GM21515 (cell line): ENCODE results near the gene EIF3D.

Source experiments
- ATAC-seq: cut with Tn5 transposase; IDR thresholded peaks from one replicate; pipeline ENCODE4 v1.9.1; 2021; ENCODE audit not compliant: unreplicated experiment

EIF3D gene

GRCh38 chr22:36528795-36529751, at the start of gene EIF3D:
Gene EIF3D, minus strand, starts transcription at chr22:36529166. Its CDS starts 3,045 bp downstream, at chr22:36526121.
- peak; percentile 90 for ATAC-seq

- no peak for ATAC-seq
Measured at GRCh38 chr22:36578619-36579018, 49.7 kb upstream of the EIF3D start.

DNA sequence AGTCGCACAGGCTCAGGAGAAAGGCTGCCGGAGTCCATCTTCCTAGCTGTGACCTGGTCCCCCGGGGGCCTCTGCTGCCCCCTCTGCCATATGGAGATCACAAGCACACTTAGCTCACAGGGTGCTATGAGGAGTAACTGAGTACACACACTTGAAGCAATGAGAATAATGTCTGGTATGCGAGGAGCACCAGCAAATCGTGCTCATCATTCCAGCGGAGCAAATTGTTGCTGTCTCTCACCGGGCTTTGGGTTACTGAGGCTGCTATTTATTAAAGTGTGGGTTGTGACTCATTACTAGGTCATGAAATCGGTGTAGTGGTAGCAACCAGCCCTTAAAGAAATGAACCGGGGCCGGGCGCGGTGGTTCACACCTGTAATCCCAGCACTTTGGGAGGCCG, 48.1 kb upstream of the EIF3D start:
- no peak for ATAC-seq

DNA sequence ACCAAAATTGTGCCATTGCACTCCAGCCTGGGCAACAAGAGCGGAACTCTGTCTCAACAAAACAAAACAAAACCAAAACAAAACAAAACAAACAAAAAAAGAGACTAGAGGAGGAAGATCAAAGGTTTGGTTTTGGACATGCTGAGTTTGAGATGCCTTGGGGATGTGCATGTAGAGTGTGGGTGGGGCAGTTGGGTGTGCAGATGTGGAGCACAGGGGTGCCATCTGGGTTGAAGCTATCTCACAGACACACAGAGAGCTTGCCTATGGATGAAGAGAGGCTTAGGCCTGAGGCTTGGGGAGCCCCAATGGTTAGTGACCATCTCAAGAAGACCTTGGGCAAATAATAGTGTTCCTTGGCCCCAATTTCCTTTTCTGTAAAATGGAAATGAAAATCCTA, 45.8 kb upstream of the EIF3D start:
- no peak for ATAC-seq

GRCh38 chr22:36573815-36574363, 44.9 kb upstream of the EIF3D start:
- no peak for ATAC-seq

GRCh38 chr22:36571991-36572390, 43.0 kb upstream of the EIF3D start:
- ATAC-seq: no peak

DNA sequence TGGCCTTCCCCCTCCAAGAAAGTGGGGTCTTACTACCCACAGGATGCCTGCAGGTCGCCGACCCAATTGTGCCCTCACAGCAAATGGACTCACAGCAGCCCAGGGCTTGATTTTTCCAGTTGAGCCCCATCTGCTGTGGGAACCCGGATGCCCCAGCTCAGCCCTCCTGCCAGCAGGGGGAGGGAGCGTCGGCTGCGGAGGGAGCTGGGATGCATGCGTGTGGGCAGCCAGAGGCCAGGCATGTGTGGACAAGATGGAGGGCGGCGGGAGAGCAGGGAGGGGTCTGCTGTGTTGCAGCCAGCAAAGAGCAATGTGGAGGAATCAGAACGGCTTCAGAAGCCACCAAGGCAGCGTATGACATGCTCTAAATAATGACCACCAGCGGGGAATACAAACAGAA, 41.0 kb upstream of the EIF3D start:
- ATAC-seq: no peak

DNA sequence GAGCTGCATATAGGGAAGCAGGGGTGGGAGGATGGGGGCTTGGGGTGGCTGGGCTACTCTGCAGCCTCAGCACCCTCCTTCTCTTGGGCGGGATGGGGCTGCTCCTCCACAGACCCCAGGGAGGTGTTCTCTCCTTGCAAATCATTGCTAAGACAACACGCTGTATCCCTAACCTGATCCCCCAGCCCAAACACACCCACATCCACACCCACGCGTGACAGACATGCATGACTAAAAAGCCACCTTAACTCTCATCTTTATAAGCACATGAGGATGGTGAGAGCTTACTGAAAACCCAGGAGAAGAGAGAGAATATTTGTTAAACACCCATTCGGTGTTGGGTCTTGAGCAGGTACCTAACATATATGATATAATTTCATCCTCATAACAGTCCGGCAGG, 39.9 kb upstream of the EIF3D start:
- no peak for ATAC-seq

GRCh38 chr22:36566720-36567119, 37.8 kb upstream of the EIF3D start:
- ATAC-seq: no peak

- no peak for ATAC-seq
Measured at GRCh38 chr22:36565686-36566085, 36.7 kb upstream of the EIF3D start.

DNA sequence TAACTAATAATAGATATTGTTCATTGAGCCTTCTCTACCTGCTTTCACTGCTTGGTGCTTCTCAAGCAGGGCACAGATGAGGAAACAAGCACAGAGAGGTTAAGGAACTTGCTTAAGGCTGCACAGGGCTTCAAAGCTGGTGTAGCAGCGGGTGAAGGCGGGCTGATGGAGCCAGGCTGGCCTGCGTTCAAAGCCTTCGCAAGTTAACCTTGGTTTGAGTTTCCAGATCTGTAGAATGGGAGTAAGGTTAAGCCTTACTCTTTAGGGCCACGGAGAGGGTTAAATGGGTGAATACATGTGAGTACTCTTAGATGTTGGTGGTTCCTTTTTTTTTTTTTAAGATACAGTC, 36.2 kb upstream of the EIF3D start:
- ATAC-seq: no peak

DNA sequence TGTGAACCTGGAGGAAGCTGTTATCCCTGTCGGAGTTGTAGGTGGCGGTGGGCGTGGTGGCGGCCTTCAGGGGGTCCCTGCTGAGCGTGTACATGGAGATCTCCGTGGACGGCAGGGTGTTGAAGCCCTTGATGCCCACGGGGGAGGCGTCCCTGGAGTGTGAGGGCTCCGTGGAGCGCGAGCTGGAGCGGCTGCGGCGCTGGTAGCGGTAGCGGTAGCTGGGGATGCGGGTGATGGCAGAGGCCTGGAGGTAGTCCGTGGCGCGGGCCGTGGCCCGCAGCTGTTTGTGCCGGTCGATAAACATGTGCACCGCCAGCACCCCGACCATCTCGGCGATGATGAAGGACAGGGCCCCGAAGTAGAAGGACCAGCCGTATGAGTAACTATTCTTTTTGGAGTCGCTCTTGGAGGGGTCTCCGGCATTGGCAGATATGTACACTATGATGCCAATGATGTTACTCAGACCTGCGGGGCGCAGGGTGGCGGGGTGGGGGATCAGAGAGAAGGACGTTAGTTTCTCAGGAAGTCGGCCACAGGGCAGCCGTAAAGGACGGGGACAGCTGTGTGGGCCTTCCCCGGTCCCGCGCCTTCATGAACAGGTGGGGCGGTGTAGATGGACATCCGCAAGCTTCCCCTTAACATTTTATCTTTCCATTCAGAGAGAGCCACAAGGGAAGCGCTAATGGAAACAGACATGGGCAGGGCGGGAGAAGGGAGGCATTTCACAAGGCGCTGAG, 35.6 kb upstream of the EIF3D start:
- no peak for ATAC-seq

- ATAC-seq: no peak
Measured at GRCh38 chr22:36563898-36564297, 34.9 kb upstream of the EIF3D start.

- ATAC-seq: no peak
Measured at GRCh38 chr22:36563444-36563843, 34.5 kb upstream of the EIF3D start.

DNA sequence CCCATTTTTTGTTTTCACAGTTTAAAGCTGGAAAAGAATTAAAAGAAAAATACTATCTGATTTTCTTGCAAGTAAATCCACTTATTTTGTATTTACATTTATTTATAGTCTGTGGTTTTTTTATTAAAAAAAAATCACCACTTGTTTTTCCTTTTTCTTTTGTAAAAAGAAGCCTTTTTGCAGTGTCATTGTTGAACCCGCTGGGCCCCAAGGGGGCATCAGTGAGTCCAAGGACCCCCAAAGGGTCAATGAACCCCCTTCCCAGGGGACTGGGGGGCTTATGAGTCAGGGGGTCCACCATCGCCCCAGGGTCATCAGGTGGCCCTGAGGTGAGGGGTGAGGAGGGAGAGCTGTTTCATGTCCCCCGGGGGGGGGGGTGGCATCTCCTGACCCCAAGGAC, 34.0 kb upstream of the EIF3D start:
- no peak for ATAC-seq

DNA sequence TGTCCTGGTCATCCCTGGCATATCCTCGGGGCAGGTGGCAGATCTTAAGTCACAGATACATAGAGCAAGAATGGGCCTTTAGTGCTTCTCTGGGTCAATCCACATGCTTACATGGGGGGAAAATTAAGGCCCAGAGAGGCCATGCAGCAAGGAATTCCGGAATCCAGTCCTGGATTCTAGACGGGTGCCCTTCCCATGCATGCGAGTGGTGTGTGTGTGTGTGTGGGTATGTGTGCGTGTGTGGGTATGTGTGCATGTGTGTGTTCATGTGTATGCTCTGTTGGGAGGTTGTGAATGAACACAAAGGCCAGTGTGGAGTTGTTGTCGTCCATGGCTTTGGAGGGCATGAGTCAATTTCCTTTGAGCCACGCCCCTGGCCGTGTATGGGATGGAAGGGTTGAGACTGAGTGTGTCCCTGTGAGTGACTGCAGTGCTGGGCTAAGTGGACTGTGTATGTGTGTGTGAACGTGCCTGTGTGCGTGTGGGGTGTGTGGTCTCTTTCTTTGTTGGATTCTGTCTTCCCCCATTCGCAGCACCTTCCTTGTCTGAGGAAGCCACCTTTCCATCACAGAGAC, 33.4 kb upstream of the EIF3D start:
- ATAC-seq: no peak

- no peak for ATAC-seq
Measured at GRCh38 chr22:36561291-36561811, 32.4 kb upstream of the EIF3D start.

- no peak for ATAC-seq
Measured at GRCh38 chr22:36560001-36560400, 31.0 kb upstream of the EIF3D start.

- ATAC-seq: no peak
Measured at GRCh38 chr22:36554098-36554497, 25.1 kb upstream of the EIF3D start.

DNA sequence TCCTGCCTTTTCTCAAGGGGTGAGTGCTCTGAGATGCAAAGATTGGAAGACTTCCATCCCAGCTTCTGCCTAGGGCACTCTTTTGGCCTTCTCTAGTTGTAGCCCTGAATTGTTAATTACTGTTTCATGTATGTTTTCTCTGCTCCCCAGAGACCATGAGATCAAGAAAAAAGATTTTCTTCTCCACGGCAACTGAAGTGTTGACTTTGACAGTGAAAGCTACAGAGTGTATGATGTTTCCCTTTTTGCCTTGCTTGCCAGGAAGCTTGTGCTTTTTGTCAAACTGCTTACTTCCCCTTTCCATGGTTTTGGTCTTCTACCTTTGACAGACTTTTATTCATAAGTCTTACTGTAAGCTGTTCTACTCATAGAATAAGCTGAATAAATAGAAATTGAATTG, 23.3 kb upstream of the EIF3D start:
- ATAC-seq: no peak
